NCI-H1105 (cell line): ENCODE results near the gene BRINP3.

ENCODE experiments used
- DNase-seq: peaks from one replicate; lab custom pipeline; 2025; lab: John Stamatoyannopoulos, UW

Gene BRINP3

DNA sequence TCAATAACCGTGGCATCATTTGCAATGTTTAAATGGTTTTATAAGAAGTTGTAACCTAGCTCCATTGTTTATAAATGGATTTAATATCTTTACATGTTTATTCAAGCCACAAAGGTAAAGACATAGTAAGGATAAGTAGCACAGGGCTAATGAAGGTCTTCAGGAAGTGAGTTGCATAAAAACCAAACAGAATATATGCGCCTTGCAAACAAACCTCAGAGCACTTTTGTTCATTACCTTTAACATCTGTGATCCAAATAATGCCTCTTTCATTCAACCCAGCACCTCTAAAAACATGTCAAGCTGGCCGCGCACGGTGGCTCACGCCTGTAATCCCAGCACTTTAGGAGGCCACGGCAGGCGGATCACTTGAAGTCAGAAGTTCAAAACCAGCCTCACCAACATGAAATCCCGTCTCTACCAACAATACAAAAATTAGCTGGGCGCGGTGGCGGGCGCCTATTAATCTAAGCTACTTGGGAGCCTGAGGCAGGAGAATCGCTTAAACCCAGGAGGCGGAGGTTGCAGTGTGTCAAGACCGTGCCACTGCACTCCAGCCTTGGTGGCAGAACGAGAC lies 25.3 kb downstream of the BRINP3 start:
- no peak for DNase-seq

DNA sequence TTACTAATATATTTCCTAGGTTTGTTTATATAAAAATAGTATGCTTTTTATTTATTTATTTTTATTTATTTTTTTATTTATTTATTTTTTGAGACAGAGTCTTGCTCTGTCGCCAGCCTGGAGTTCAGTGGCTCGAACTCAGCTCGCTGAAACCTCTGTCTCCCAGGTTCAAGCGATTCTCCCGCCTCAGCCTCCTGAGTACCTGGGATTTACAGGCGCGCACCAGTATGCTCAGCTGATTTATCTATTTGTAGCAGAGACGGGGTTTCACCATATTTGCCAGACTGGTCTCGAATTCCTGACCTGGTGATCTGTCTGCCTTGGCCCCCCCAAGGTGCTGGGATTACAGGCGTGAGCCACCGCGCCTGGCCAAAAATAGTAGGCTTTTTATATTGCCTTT lies 33.2 kb downstream of the BRINP3 start:
- no peak for DNase-seq

DNA sequence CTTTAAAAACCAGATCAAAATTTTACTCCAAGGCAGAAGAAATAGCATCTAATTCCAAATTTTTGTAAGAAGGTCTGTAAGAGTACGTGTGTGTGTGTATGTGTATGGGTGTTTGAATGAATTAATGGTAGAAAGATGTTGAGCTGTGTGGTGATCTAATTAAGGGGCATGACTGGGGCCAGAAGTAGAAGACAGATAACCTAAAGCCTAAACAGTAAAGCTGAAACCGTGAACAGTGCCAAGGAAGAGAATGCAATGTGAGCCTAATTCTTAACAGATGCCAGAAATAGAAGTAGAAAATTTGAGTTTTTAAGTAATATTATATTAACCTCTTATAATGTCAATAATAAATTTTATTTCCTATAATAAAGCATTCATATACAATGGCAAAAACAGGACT lies 38.2 kb downstream of the BRINP3 start:
- DNase-seq, result no peak

DNA sequence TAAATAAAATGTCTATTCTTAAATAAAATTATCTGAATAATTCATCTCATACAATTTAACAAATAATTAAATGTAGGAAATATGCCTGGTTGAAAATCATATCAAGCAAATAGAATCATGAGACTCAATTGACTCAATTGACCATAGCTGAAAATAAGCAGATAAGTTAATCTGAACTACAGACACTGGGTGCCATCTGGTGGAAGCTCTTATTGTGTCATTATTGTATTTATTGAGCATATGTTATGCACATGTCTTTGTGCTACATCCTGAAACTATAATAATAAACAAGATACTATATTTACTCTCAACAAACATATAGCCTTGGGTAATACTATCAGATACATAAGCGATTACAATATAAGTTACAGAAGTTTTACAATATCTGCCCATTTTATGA lies 41.0 kb downstream of the BRINP3 start:
- no peak for DNase-seq

DNA sequence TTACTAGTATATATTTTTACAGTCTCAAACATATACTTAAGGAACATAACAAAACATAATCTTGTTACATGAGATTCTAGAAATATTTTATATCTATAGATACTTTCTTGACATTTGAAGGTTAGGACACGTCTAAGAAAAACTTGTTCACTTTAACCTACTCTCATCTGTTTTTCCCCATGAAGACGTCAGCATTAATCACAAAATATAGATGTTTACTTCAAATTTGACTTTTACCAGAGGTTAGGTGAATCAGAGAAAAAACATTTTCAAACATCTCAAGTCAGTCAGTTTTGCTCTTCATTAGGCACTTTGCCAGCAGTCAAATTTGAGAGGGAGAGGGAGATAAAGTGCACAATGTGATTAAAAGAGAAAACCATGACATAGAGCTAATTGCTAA lies 47.7 kb downstream of the BRINP3 start:
- no peak for DNase-seq

DNA sequence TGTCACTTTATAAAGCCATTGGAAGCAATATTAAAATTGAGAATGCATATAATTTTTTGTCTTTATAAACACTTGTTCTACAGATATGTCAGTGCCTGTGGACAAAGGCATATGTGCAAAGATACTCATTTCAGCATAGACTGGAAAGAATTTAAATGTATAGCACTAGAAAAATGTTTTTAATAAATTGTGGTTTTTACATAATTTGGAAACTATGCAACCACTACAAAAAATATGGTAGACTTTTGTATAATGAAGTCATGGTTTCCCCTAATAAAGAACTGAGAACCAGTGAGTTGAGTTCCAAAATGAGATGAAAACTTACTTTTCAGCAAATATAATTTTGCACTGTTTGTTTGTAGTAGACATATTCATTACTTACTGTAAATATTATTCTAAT lies 48.5 kb downstream of the BRINP3 start:
- no peak for DNase-seq

DNA sequence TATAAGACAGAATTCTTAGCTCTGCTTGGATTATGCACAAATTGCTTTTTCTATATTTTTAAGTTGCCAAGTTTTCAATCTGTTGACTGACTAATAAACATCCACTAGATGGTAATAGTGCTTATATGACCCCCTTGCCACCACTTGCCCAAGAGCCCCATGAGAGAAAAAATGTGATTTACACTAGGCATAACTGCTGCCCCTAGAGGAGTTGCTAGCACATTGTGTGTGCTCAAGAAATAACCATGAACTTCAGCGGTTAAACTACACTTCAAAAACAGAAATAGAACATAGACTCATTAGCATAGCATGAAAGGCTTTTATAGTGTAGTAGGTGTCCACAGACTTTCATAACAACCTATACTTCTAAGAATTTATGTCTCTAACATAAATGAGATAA lies 61.4 kb downstream of the BRINP3 start:
- DNase-seq, result no peak

DNA sequence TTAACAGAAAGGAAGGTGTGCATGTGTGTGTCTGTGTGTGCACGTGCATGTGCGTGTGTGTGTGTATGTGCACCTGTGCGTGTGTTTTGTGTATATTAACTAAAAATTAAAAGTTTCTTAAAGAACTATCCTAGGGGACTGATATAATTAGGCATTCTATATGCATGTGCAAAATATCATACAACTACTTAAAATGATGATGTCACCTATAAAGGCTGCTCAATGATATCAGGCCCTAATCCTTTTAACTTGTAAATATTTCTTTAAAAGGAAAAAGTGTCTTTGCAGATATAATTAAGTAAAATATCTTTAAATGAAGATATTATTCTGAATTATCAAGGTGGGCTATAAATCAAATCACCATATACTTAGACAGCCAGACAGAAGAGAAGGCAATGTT lies 64.5 kb downstream of the BRINP3 start:
- no peak for DNase-seq

DNA sequence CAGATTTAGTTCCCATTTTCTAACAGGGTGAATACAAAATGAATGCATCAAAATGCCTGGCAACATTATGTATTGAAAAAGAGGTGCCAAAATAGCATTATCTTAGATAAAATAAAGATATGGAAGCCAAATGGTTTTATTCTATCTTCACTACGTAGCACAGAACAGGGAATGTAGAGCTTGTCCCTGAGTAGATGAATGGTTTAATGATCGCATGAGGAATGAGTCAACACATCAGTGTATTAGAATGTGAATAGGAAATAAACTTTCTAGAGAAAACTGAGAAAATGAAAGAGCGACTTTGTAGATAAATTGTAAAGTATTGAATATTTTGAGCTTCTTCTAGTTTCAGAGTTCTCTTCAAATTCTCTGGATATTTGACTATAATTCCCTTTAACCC lies 74.3 kb downstream of the BRINP3 start:
- no peak for DNase-seq

DNA sequence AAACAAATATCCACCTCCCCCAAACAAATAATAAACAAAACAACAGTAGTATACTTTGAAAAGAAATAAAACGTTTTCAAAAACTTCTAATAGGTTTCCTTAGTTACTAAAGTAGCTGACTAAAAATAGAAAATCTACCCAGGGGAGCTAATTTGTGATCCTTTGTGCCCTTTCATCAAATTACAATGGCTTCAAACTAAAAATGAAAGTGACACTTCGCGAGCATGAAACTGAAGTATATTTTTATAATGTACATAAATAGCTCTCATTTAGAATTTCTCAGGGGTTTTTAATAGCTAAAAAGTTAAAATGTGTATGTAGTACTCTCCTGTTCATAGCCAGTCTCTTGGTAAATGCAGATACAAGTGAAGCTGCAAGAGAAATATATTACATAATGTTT lies 78.4 kb downstream of the BRINP3 start:
- DNase-seq, result no peak

DNA sequence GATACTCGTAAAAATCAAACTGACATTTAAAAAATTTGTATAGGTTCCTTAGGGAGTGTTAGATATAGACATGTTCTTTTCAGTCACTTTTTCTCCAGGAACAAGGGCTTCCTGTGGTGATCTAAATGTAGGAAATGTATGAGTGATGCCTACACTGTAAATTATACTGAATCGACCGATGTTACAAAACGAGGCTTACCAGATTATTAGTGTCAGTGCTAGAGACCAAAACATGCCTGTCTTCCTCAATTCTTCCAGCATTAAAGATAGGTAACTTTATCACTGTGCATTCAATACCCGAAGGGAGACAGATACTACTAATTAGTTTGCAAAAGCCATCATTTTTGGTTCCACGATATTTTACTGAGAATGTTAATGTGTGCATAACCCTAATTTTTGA lies 86.1 kb downstream of the BRINP3 start:
- DNase-seq, result no peak

DNA sequence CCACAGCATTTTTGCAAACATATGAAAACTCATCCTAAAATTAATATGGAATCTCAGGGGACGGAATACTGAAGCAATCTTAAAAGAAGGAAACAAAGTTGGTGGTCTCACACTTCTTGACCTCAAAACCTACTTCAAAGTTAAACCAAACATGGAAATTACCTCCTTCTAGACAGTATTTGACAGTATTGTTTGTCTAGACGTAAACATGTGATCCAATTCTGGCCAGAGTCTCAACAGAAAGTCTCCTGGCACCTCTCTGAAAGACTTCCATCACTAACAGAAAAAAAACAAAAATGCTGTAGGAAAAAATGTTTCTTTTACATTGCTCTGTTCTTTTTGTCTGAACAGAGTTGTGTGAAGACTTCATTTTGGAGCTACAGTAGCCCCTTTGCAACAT lies 99.7 kb downstream of the BRINP3 start:
- DNase-seq, result no peak

DNA sequence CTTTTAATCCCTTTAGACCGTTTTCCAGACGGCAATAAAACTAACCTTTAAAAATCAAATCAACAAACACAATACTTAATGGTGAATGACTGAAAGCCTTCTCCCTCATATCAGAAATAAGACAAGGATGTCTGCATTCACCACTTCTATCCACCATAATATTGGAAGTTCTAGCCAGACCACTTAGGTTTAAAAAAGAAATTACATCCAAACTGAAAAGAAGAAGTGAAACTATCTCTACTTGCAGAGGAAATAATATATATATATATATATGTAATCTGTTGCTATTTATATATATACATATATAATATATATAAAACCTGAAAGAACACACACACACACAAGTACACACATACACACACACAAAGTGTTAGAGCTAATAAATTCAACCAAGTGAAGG lies 100.4 kb downstream of the BRINP3 start:
- no peak for DNase-seq

DNA sequence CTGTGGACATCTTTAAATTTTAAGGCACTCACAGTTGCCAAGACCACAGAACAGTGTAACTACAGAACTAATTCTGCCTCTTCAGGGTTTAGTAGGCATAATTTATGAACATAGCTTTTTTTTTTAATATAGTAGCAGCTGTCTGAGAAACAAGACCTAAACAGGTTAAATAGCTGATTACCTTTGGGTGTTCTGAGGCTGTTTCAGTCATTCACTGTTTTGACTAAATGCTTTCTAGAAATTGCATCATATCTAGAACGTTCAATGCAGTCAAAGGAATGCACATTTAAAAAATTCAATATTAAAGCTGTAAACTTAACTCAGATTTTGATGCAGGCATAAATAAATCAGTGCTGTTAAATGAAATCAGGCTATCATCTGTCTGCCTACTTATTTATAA lies 101.6 kb downstream of the BRINP3 start:
- DNase-seq, result no peak

DNA sequence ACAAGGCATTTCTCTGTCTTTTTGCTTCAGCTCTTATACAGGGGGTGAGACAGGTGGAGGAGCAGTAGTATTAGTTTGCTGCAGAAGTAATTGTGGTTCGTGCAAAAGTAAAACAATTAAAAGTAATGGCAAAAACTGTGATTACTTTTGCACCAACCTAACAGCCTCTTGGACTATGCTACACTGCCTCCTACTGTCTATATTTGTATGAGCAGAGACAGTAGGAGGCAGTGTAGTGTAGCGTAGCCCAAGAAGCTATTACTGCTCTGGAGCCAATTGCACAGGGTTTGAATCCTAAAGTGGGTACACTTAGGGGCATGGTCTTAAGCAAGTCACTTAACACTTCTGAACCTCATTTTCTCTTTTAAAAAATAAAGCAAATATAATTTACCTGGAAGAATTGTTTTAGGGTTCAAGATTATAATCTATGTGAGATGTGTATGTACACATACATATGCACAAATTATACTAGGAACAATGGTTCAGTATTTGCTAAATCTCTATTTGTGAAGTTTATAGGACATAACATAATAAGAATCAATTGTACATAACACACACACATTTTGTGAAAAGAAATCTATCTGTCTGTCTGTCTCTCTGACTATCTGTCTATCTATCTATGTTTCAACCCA lies 103.8 kb downstream of the BRINP3 start:
- no peak for DNase-seq

DNA sequence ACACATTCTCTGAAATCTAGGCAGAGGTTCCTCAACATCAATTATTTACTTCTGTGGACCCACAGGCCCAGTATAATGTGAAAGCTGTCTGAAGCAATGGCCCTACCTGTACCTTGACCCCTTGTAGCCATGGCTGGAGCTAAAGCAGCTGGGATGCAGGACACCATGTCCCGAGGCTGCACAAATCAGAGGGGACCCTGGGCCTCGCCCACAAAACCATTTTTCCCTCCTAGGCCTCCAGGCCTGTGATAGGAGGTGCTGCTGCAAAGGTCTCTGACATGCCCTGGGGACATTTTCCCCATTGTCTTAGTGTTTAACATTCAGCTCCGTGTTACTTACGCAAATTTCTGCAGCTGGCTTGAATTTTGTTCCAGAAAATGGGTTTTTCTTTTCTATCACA lies 110.5 kb downstream of the BRINP3 start:
- no peak for DNase-seq

DNA sequence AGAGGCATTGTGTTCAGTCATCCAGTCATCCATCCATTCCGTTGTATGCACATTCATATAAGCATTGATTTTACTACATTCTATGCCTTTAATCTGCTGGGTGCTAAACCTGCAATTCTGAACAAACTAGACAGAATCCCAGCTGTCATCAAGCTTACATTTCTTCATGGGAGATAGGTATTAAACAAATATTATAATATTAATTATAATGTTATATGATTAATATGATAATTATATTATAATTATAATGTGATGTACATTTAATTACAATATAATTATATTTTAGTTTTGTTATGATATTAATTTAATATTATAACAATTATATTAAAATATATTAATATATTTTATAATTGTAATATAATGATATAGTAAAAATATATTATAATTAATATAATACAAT lies 112.4 kb downstream of the BRINP3 start:
- DNase-seq, result no peak

DNA sequence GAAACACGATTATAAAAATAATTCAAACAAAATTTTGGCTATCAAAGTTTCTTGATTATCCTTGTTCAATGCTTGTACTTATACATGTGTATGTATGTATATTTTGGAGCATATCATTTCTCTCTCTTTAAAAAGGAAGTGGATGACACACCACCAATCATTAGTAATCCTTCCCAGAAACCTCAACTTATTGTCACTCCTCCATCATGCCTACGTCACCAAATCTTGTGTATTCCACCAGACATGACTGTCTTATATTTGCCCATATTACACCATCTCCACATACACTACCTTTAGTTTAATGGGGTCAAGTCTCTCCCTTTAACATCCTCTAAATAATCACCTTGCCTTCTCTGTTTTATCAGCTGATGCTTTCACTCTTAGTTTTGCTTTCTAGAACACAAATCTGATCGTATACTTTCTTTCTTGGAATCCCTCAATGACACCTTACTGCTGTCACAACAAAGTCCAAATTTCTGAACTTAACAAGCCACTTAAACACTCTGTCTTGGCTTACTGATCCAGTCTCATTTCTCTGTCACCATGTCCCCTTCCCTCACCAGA lies 124.0 kb downstream of the BRINP3 start:
- no peak for DNase-seq

DNA sequence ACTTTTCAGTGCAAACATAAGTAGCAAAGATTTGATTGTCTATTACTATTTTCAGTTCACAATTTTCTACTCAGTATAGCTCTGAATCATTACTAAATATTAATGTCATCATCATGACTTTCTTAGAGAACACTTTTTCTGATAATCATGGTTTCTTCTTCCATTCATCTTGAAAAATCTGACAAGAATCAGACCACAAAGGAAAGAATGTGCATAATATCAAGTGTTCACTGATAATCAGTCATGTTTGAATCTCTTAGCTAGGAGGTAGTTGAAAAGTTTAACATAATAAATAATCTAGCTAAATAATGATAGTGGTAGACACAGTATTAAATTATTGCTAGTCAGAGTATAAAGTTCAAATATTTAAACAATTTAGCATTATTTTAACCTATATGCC lies 133.2 kb downstream of the BRINP3 start:
- no peak for DNase-seq

DNA sequence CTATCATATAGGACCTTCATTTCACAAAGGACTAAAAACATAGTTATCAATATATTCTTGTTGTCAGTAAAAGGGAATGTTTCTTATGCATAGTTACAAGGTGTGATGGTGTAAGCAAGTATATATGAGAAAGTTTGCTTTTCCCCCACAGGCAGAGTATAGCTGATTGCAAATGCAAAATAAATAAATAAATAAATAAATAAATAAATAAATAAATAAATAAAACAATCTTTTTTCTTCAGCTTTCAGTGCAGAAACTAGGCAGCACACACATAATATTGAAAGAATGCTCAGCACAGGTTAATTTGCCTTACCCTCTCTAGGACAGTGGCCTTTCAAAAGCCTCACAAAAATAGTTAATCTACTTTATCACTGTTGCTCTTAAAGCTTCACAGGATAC lies 138.8 kb downstream of the BRINP3 start:
- no peak for DNase-seq

DNA sequence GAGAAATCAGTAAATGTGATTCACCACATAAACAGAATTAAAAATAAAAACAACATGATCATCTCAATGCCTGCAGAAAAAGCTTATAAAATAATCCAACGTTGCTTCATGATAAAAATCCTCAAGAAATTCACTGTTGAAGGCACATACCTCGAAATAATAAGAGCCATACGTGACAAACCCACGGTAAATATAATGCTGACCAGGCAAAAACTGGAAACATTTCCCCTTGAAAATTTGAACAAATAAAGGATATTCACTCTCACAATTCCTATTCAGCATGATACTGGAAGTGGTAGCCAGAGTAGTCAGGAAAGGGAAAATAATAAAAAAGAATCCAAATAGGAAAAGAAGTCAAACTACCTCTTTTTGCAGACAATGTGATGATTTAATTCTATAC lies 148.8 kb downstream of the BRINP3 start:
- DNase-seq, result no peak

DNA sequence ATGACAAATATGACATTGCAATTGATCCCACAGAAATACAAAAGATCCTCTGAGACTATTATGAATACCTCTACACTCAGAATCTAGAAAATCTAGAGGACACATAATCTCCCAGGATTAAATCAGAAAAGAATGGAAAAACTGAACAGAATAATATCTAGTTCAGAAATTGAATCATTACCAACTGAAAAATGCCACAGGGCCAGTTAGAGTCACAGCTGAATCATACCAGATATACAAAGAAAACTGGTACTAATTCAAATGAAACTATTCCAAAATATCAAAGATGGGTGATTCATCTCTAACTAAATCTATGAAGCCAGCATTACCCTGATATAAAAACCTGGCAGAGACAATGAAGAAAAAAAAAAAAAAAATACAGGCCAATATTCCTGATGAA lies 149.3 kb downstream of the BRINP3 start:
- DNase-seq, result no peak

DNA sequence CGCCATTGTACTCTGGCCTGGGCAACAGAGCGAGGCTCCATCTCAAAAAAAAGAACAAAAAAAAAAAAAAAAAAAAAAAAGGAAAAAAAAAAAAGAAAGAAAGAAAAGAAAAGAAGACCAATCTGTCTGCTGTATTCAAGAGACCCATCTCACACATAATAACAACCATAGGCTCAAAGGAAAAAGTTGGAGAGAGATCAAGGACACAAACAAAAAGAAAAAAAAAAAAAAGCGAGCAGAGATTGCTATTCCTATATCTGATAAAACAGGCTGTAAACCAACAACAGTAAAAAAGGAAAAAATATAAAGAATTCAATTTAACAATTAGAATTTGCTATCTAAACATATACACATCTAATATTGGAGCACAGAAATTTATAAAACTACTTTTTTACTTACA lies 150.4 kb downstream of the BRINP3 start:
- no peak for DNase-seq

DNA sequence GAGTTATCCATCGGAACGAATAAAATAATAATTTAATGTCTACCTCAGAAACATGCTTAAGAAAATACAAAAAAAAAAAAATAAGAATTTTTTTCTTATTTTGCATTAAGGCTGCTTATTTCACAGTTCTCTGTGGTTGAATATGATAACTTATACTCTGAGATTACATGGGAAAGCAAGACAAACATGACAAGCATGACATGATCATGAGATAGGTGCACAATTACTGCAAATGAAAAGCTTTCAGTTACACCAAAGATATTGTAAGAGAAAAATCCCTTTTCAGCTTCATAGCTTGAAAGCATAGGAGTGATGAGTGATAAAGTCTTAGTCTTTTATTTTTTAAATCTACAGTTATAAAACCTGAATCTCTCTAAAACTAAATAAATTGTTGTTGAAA lies 154.1 kb downstream of the BRINP3 start:
- no peak for DNase-seq
